HFFc6 (cell line): ENCODE data around the gene USP7. TPM values are rescaled to one million over a fixed set of nuclear protein-coding genes. Genes with fewer than 3 reads are reported as not detected.
"Not testable (repeated sequence)": the region's sequence is repeated elsewhere in the genome, so short reads cannot be mapped to it uniquely, and the experiment has no call there.

Experiments used
- DNase-seq: peaks from one replicate; pipeline ENCODE4 v3.0.0-alpha.2; 2018
- H3K27ac Mint-ChIP-seq: 2 replicates; pipeline ENCODE4 v1.8.0; 2020; ENCODE audit warnings: mild to moderate bottlenecking, mixed read lengths
- H3K27me3 Mint-ChIP-seq: 2 replicates; pipeline ENCODE4 v1.8.0; 2021; ENCODE audit warnings: mild to moderate bottlenecking, moderate library complexity, mixed read lengths; ENCODE audit not compliant: insufficient read depth
- H3K36me3 Mint-ChIP-seq: 2 replicates; pipeline ENCODE4 v1.8.0; 2021; ENCODE audit warnings: low read depth, mixed read lengths
- H3K4me1 Mint-ChIP-seq: 2 replicates; pipeline ENCODE4 v1.8.0; 2020; ENCODE audit warnings: low read depth, mixed read lengths
- H3K4me3 Mint-ChIP-seq: 2 replicates; pipeline ENCODE4 v1.8.0; 2020; ENCODE audit warnings: mild to moderate bottlenecking, moderate library complexity, mixed read lengths
- H3K9me3 Mint-ChIP-seq: 2 replicates; pipeline ENCODE4 v1.8.0; 2020; ENCODE audit warnings: mild to moderate bottlenecking, mixed read lengths
- CTCF ChIP-seq: fragments of 200-600 bp; sonication (generic); IDR thresholded peaks from 2 replicates; pipeline ENCODE4 v1.5.0; 2021; ENCODE audit warnings: antibody characterized with exemption, mild to moderate bottlenecking
- total RNA-seq, 6 experiments: library from RNA; stranded (reverse); fragmentation: NEBNext Ultra II Directional; extraction: Animal tissue kit (Norgen Biotek cat#: 25700); gene quantifications; 2 replicates in 1 of 6; 3 replicates in 5 of 6; pipeline ENCODE4 v1.2.3, GENCODE V29; 2021

The USP7 gene
- total RNA-seq, 6 experiments from 2014 or later = 80.1 to 93.4 (median 89.5) TPM

DNA sequence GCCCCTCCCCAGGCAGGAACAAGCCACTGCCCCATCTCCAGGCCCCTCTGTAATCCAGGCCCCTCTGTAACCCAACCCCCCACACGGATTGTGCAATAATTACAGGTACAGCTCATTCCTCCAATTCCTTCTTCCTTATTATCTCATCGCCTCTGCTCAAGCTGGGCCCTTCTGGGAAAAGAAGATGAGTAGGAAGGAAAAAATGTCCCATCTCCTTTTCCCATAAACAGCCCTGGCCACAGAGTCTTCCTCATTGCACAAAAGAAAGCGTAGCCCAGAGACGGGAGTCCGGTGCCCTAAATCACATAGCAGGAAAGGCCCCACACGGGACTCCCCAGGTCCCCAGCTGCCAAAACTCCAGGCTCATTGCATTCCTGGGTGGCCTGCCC lies 85.2 kb downstream of the USP7 start:
- peak overlapping the region; percentile 64 for H3K27ac Mint-ChIP-seq
- peak; percentile 80 for DNase-seq
- no peaks in the 10 kb centered on the region for H3K36me3 Mint-ChIP-seq
- H3K4me1 Mint-ChIP-seq = peaks cover 29% of the 10 kb centered on the region
- H3K9me3 Mint-ChIP-seq = no peaks in the 10 kb centered on the region
- H3K27me3 Mint-ChIP-seq = no peaks in the 10 kb centered on the region
- TF ChIP-seq CTCF = no peak
- H3K4me3 Mint-ChIP-seq = peak overlapping the region; percentile 25

DNA sequence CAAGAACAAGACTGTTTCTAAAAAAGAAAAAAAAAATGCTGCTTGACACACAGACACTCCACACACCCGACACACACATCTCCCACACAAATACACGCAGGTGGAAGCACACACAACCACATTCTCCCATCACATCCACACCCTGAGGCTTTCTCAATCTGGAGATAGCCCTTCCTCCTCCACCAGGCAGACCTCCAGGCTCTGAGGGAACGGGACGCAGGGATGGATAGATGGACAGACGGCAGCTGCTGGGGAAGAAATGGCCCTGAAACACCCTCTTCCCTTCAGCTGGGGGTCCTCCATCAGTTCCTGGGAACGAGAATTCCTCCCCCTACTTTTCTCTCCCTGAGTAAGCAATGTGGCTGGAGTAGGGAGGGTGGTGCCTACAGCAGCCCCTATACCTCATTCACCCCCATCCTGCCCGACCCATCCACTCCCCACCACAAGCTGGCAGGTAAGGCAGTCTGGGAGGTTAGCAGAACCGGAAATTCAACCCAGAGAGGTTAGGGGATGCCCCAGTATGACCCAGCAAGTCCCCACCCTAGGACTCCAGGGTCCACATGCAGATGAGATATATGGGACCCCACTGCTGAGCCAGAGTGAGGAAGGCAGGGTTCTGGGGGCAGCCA lies 85.7 kb downstream of the USP7 start:
- TF ChIP-seq CTCF = no peak
- Mint-ChIP-seq H3K27ac (peak overlapping the region; percentile 64), H3K36me3 (no peaks in the 10 kb centered on the region), H3K4me3 (peak overlapping the region; percentile 25; the same call in 1 of the 2 replicates), H3K9me3 (no peaks in the 10 kb centered on the region), H3K4me1 (peaks cover 29% of the 10 kb centered on the region), H3K27me3 (no peaks in the 10 kb centered on the region)
- DNase-seq = no peak

- not testable (repeated sequence) for H3K27me3 Mint-ChIP-seq, H3K36me3 Mint-ChIP-seq, H3K27ac Mint-ChIP-seq, H3K9me3 Mint-ChIP-seq, DNase-seq, H3K4me3 Mint-ChIP-seq
- peaks cover 39% of the 10 kb centered on the region for H3K4me1 Mint-ChIP-seq
Measured at GRCh38 chr16:8875317-8875716, 88.4 kb downstream of the USP7 start.

- Mint-ChIP-seq H3K36me3 (no peaks in the 10 kb centered on the region), H3K27me3 (no peaks in the 10 kb centered on the region; the same call in 1 of the 2 replicates), H3K4me1 (peaks cover 35% of the 10 kb centered on the region), H3K4me3 (no peak overlapping the region), H3K9me3 (no peaks in the 10 kb centered on the region), H3K27ac (no peak overlapping the region)
- no peak for TF ChIP-seq CTCF
- no peak for DNase-seq
Measured at GRCh38 chr16:8874388-8874787, 89.3 kb downstream of the USP7 start.

DNA sequence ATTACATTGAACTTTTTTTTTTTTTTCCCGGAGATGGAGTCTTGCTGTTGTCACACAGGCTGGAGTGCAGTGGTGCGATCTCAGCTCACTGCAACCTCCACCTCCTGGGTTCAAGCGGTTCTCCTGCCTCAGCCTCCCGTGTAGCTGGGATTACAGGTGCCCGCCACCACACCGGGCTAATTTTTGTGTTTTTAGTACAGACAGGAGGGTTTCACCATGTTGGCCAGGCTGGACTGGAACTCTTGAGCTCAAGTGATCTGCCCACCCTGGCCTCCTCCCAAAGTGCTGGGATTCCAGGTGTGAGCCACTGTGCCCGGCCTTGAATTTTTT lies 89.9 kb downstream of the USP7 start:
- H3K4me3 Mint-ChIP-seq, H3K27me3 Mint-ChIP-seq, DNase-seq, H3K9me3 Mint-ChIP-seq, H3K36me3 Mint-ChIP-seq, H3K27ac Mint-ChIP-seq: not testable (repeated sequence)
- H3K4me1 Mint-ChIP-seq = peaks cover 35% of the 10 kb centered on the region

DNA sequence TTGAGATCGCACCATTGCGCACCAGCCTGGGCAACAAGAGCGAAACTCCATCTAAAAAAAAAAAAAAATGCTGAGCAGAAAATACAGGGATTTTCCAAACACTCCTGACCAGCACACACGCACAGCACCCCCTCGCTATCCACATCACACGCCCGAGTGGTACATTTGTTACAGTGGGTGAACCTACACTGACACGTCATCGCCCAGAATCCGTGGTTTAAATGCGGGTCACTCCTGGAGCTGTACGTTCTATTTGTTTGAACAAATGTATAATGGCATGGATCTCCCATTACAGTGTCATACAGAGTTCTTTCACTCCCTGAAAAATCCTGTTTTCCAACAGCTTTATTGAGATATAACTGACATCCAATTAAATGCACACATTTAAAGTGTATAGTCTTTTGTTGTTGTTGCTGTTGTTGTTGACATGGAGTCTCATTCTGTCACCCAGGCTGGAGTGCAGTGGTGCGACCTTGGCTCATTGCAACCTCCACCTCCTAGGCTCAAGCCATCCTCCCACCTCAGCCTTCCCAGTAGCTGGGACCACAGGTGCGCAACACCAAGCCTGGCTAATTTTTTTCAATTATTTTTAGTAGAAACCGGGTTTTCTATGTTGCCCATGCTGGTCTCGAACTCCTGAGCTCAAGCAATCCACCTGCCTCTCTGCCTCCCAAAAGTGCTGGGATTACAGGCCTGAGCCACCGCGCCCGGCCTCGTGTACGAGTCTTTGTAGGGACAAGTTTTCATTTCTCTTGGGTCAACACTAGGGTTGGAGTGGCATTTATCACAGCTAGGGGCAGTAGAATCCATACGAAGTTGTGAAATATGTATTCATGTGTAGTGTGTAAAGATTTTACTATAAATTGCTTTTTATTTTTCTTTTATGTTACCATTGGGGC lies 90.5 kb downstream of the USP7 start:
- Mint-ChIP-seq H3K27me3 (peaks cover 1% of the 10 kb centered on the region; the same call in 1 of the 2 replicates), H3K4me1 (peaks cover 28% of the 10 kb centered on the region), H3K9me3 (no peaks in the 10 kb centered on the region), H3K4me3 (no peak overlapping the region), H3K27ac (no peak overlapping the region), H3K36me3 (no peaks in the 10 kb centered on the region)
- TF ChIP-seq CTCF = peak; percentile 56
- no peak for DNase-seq
